Activated CD8-positive, alpha-beta T cell treated with anti-CD3 and anti-CD28 coated beads for 36 hours (primary cell): ENCODE results near the gene ITSN2. TPM values are rescaled to one million over a fixed set of nuclear protein-coding genes. Genes with fewer than 3 reads are reported as not detected.
A peak's percentile ranks its signal among the peaks of the same experiment; 100 is the strongest.

Experiments used
- ATAC-seq: fragments of 200-7000 bp; cut with Tn5 transposase; one replicate; pipeline ENCODE4 v1.10.0; 2021; ENCODE audit warnings: mild to moderate bottlenecking, moderate library complexity
- CTCF ChIA-PET: fragments of 350-600 bp; sonication (Branson Sonifier 250); formaldehyde crosslinking; loops from one replicate; lab custom pipeline; 2021; ENCODE audit warnings: antibody characterized with exemption; lab: Charles Lee
- POLR2A ChIA-PET: fragments of 350-600 bp; sonication (Branson Sonifier 250); formaldehyde crosslinking; loops from one replicate; lab custom pipeline; 2021; ENCODE audit warnings: antibody characterized with exemption; lab: Charles Lee
- DNase-seq: peaks from one replicate; pipeline ENCODE4 v3.0.0-alpha.2; 2020
- H3K27ac Mint-ChIP-seq: one replicate; pipeline ENCODE4 v1.8.0; 2021; ENCODE audit warnings: mild to moderate bottlenecking, mixed read lengths
- H3K27me3 Mint-ChIP-seq: one replicate; pipeline ENCODE4 v1.8.0; 2021; ENCODE audit warnings: mixed read lengths
- H3K36me3 Mint-ChIP-seq: one replicate; pipeline ENCODE4 v1.8.0; 2021; ENCODE audit warnings: low read depth, mixed read lengths
- H3K4me1 Mint-ChIP-seq: one replicate; pipeline ENCODE4 v1.8.0; 2021; ENCODE audit warnings: low read depth, mixed read lengths
- H3K4me3 Mint-ChIP-seq: one replicate; pipeline ENCODE4 v1.8.0; 2021; ENCODE audit warnings: mild to moderate bottlenecking, moderate library complexity, mixed read lengths
- H3K9me3 Mint-ChIP-seq: one replicate; pipeline ENCODE4 v1.8.0; 2021; ENCODE audit warnings: mixed read lengths
- CTCF ChIP-seq: fragments of 200-600 bp; IDR thresholded peaks from one replicate; pipeline ENCODE4 v1.8.0; 2022; ENCODE audit warnings: antibody characterized with exemption, mild to moderate bottlenecking
- intact Hi-C: fragments of 100-400 bp; cut with micrococcal nuclease; formaldehyde crosslinking; loops from one replicate; pipeline ENCODE4 v1.10.0; 2022
- total RNA-seq, 2 experiments: library from RNA; stranded (reverse); gene quantifications; one replicate each; pipeline ENCODE4 v1.2.3, GENCODE V29; 2021

ITSN2 gene
- total RNA-seq, 2 experiments from 2014 or later, result 44.0 to 48.6 TPM

- H3K9me3 Mint-ChIP-seq, result no peaks in the 10 kb centered on the region
- H3K4me1 Mint-ChIP-seq, result peaks cover 22% of the 10 kb centered on the region
- intact Hi-C loops, result no loop called here
- ChIA-PET CTCF (interaction anchor here (1.6 kb wide), 1 partner anchor 15 kb away, joined by 3 read pairs; no protein-coding TSS in a partner anchor), POLR2A (no interaction called here)
- H3K27me3 Mint-ChIP-seq, result no peaks in the 10 kb centered on the region
- no peak for DNase-seq
- no peak for ATAC-seq
- no peak overlapping the region for H3K4me3 Mint-ChIP-seq
- TF ChIP-seq CTCF, result no peak
- H3K36me3 Mint-ChIP-seq, result peaks cover 2% of the 10 kb centered on the region
- H3K27ac Mint-ChIP-seq, result no peak overlapping the region
Measured at GRCh38 chr2:24328010-24328409, 32.3 kb downstream of the ITSN2 start.

GRCh38 chr2:24317491-24317920 is 42.8 kb downstream of the ITSN2 start:
- no peaks in the 10 kb centered on the region for H3K27me3 Mint-ChIP-seq
- TF ChIP-seq CTCF, result no peak
- no peak for DNase-seq
- no peak overlapping the region for H3K27ac Mint-ChIP-seq
- peak; percentile 50 for ATAC-seq
- peaks cover 38% of the 10 kb centered on the region for H3K4me1 Mint-ChIP-seq
- POLR2A ChIA-PET, result no interaction called here
- CTCF ChIA-PET, result no interaction called here
- no peaks in the 10 kb centered on the region for H3K9me3 Mint-ChIP-seq
- H3K36me3 Mint-ChIP-seq, result peaks cover 2% of the 10 kb centered on the region
- intact Hi-C loops, result no loop called here
- H3K4me3 Mint-ChIP-seq, result no peak overlapping the region

- ChIA-PET POLR2A (interaction anchor here (0.7 to 1.2 kb wide), 4 partner anchors 13 to 561 kb away, joined by 3 read pairs; no protein-coding TSS in a partner anchor), CTCF (interaction anchor here (0.9 kb wide), 1 partner anchor 27 kb away, joined by 3 read pairs; no protein-coding TSS in a partner anchor)
- intact Hi-C loops, result no loop called here
- peaks cover 38% of the 10 kb centered on the region for H3K4me1 Mint-ChIP-seq
- no peak overlapping the region for H3K4me3 Mint-ChIP-seq
- H3K27me3 Mint-ChIP-seq, result no peaks in the 10 kb centered on the region
- H3K9me3 Mint-ChIP-seq, result no peaks in the 10 kb centered on the region
- DNase-seq, result no peak
- peaks cover 5% of the 10 kb centered on the region for H3K36me3 Mint-ChIP-seq
- peak; percentile 59 for ATAC-seq
- no peak for TF ChIP-seq CTCF
- H3K27ac Mint-ChIP-seq, result peak overlapping the region; percentile 24
Measured at GRCh38 chr2:24315669-24316068, 44.7 kb downstream of the ITSN2 start.

GRCh38 chr2:24313744-24314632 is 46.3 kb downstream of the ITSN2 start:
- Mint-ChIP-seq H3K4me3 (no peak overlapping the region), H3K9me3 (no peaks in the 10 kb centered on the region), H3K36me3 (peaks cover 14% of the 10 kb centered on the region), H3K27ac (no peak overlapping the region), H3K4me1 (peaks cover 35% of the 10 kb centered on the region), H3K27me3 (no peaks in the 10 kb centered on the region)
- TF ChIP-seq CTCF, result no peak
- ChIA-PET CTCF (no interaction called here), POLR2A (no interaction called here)
- intact Hi-C loops, result no loop called here
- no peak for DNase-seq
- peak; percentile 31 for ATAC-seq

GRCh38 chr2:24307961-24308360 is 52.4 kb downstream of the ITSN2 start:
- Mint-ChIP-seq H3K4me1 (no peaks in the 10 kb centered on the region), H3K36me3 (peaks cover 28% of the 10 kb centered on the region), H3K9me3 (no peaks in the 10 kb centered on the region), H3K4me3 (no peak overlapping the region), H3K27me3 (no peaks in the 10 kb centered on the region), H3K27ac (no peak overlapping the region)
- DNase-seq, result no peak
- ChIA-PET CTCF (no interaction called here), POLR2A (interaction anchor here (0.6 kb wide), 1 partner anchor 134 kb away, joined by 3 read pairs; no protein-coding TSS in a partner anchor)
- intact Hi-C loops, result no loop called here
- TF ChIP-seq CTCF, result no peak
- ATAC-seq, result no peak
